Neural cell (in vitro differentiated cells): ENCODE data around the gene COA6.

Source experiments
- CTCF ChIP-seq: fragments of 450-650 bp; IDR thresholded peaks from 2 replicates; pipeline ENCODE4 v1.5.1; 2014; ENCODE audit warnings: antibody characterized with exemption, mild to moderate bottlenecking, moderate library complexity; ENCODE audit not compliant: poor library complexity, severe bottlenecking
- EP300 ChIP-seq: fragments of 450-650 bp; conservative IDR thresholded peaks from 2 replicates; pipeline ENCODE4 v1.6.1; 2014; ENCODE audit warnings: antibody characterized with exemption, mild to moderate bottlenecking, moderate library complexity; ENCODE audit not compliant: poor library complexity, severe bottlenecking
- EZH2 ChIP-seq: fragments of 200-600, 300-800 bp; shearing (Covaris generic), sonication (generic); IDR thresholded peaks from 2 replicates; pipeline ENCODE4 v1.6.1; 2014; ENCODE audit warnings: antibody characterized with exemption, low read length, borderline replicate concordance, mild to moderate bottlenecking; ENCODE audit not compliant: insufficient read depth, poor library complexity, severe bottlenecking
- POLR2AphosphoS5 ChIP-seq: IDR thresholded peaks from 2 replicates; pipeline ENCODE4 v1.6.1; 2012
- RAD21 ChIP-seq: fragments of 450-650 bp; conservative IDR thresholded peaks from 2 replicates; pipeline ENCODE4 v1.6.1; 2014; ENCODE audit warnings: antibody characterized with exemption, mild to moderate bottlenecking, moderate library complexity
- SMC3 ChIP-seq: fragments of 450-650 bp; conservative IDR thresholded peaks from 2 replicates; pipeline ENCODE4 v1.6.1; 2014; ENCODE audit warnings: antibody characterized with exemption, mild to moderate bottlenecking, moderate library complexity; ENCODE audit not compliant: poor library complexity
- TAF1 ChIP-seq: IDR thresholded peaks from 2 replicates; pipeline ENCODE4 v1.6.1; 2012; ENCODE audit warnings: low read depth

GRCh38 chr1:234400773-234401172 lies 27.5 kb downstream of the COA6 start:
- no peak for TF ChIP-seq CTCF
- no peak for TF ChIP-seq SMC3
- TF ChIP-seq EP300 = no peak
- no peak for TF ChIP-seq POLR2AphosphoS5
- TF ChIP-seq TAF1 = no peak
- no peak for TF ChIP-seq EZH2
- TF ChIP-seq RAD21 = no peak
